Activated CD4-positive, alpha-beta T cell treated with anti-CD3 and anti-CD28 coated beads for 24 hours (primary cell): ENCODE measurements around the gene FAM124A.

Experiments used
- DNase-seq, 2 donors: peaks; one replicate each; pipeline ENCODE4 v3.0.0-alpha.2; 2020; ENCODE audit warnings: low read depth in 2 of 2

FAM124A gene

GRCh38 chr13:51305271-51305967 lies 83.2 kb downstream of the FAM124A start:
- DNase-seq, result no peak

- DNase-seq, result no peak
Measured at GRCh38 chr13:51308781-51309180, 86.6 kb downstream of the FAM124A start.

GRCh38 chr13:51311231-51311630 lies 89.0 kb downstream of the FAM124A start:
- no peak for DNase-seq

- no peak for DNase-seq
Measured at GRCh38 chr13:51311957-51312520, 89.8 kb downstream of the FAM124A start.

GRCh38 chr13:51313619-51314018 lies 91.4 kb downstream of the FAM124A start:
- DNase-seq, result no peak

- DNase-seq, result no peak
Measured at GRCh38 chr13:51317262-51317661, 95.1 kb downstream of the FAM124A start.

- DNase-seq, result no peak
Measured at GRCh38 chr13:51318015-51318414, 95.8 kb downstream of the FAM124A start.

GRCh38 chr13:51318876-51319275 lies 96.7 kb downstream of the FAM124A start:
- DNase-seq, result no peak

- no peak for DNase-seq
Measured at GRCh38 chr13:51321836-51322235, 99.6 kb downstream of the FAM124A start.

GRCh38 chr13:51322826-51323225 lies 100.6 kb downstream of the FAM124A start:
- DNase-seq, result no peak

- DNase-seq, result no peak
Measured at GRCh38 chr13:51323824-51324511, 101.8 kb downstream of the FAM124A start.

GRCh38 chr13:51324714-51325420 lies 102.7 kb downstream of the FAM124A start:
- no peak for DNase-seq

DNA sequence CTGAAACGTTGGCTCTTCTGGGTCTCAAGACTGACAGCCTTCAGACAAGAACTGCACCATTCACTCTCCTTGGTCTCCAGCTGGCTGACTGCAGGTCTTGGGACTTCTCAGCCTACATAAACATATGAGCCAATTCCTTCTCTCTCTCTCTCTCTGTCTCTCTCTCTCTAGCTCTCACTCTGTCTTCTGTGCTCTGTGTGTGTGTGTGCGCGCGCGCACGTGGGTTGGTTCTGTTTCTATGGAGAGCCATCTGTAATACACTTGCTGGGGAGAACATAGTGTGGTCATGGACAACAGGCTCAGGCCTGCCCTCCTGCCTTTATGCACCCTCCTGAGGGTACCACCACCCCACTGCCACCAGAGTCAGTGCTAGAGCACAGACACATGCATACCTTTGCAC lies 103.6 kb downstream of the FAM124A start:
- no peak for DNase-seq

DNA sequence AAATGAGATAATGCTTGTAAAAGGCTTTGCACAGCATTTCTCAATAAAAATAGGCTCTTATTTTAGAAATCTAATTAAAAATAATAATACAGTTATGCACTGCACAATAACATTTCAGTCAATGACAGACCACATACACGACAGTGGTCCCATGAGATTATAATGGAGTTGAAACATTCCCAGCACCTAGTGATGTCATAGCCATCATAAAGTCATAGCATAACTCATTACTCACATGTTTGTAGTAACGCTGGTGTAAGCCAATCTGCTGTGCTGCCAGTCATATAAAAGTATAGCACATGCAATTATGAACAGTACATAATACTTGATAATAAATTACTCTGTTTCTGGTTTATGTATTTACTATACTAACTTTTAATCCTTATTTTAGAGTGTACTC lies 104.6 kb downstream of the FAM124A start:
- DNase-seq, result no peak

GRCh38 chr13:51327961-51328360 lies 105.8 kb downstream of the FAM124A start:
- no peak for DNase-seq

- no peak for DNase-seq
Measured at GRCh38 chr13:51328488-51328887, 106.3 kb downstream of the FAM124A start.

DNA sequence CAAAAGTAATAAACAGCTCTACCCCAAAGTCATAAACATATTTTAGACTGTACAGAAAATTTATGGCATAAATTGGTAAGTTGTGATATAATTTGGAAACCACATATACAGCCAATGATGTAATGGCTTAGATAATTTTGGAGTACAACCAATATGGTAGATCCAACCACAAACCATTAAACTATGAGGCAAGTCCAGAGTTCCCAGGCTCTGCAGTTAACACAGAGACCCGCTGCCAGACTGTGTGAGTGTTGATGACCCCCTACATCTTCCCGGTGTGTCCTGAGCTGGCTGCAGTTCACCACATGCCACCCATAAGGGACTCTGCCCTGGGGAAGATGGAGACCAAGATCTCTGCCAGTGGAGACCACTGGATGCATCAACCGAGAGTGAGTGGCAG lies 107.4 kb downstream of the FAM124A start:
- DNase-seq, result no peak

GRCh38 chr13:51330791-51331190 lies 108.6 kb downstream of the FAM124A start:
- no peak for DNase-seq

- DNase-seq, result no peak
Measured at GRCh38 chr13:51331354-51331861, 109.2 kb downstream of the FAM124A start.

DNA sequence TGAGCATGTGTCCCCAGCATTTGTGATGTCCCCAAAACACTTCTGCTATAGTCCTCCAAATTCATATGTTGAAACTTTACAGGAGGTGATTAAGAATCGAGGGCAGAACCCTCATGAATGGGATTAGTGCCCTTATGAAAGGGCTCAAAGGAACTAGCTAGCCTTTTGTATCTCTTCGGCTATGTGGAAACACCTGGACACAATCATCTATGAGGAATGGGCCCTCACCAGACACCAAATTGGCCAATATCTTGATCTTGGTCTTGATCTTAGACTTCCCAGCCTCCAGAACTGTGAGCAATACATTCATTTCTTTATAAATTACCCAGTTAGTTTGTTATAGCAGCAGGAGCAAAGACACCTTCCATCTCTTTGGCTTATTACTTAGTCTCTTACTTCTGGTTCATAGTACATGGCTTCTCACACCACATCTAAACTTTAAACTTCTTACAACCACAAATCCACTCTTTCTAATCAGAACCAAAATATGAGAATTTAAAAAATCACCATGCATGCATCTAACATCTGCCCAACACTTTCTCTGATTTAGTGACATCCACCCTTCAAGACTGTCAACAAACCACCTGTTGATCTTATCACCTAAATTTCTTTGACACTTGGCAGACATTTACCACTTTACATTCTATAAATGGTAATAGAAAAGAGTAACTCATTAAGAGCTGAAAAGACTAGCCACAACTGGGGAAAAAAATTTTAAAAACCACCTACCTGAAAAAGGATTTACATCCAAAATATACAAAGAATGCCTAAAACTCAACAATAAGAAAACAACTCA lies 110.6 kb downstream of the FAM124A start:
- DNase-seq, result no peak

DNA sequence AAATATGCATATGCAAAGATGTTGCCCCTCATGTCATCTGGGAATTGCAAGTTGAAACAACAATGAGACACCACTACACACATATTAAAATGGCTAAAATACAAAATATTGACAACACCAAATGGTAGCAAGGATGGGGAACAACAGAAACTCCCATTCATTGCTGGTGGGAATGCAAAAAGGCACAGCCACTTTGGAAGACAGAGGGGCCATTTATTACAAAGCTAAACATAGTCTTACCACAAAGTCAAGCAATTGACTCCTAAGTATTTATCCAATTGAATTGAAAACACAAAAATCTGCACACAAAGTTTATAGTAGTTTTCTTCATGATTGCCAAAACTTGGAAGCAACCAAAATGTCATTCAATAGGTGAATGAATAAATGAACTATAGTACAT lies 111.2 kb downstream of the FAM124A start:
- DNase-seq, result no peak

- DNase-seq, result no peak
Measured at GRCh38 chr13:51333826-51334225, 111.6 kb downstream of the FAM124A start.
